ENCODE measurements around the gene BRD7. TPM values are rescaled to one million over a fixed set of nuclear protein-coding genes. Genes with fewer than 3 reads are reported as not detected.
A peak's percentile ranks its signal among the peaks of the same experiment; 100 is the strongest.

Gene BRD7
- polyA plus RNA-seq, 1 donor from 2014 or later: 32.0 TPM

GRCh38 chr16:50279504-50279865, 89.3 kb downstream of the BRD7 start:
- peak overlapping the region; percentile 55 to 91 (median 86) for H3K4me3 Mint-ChIP-seq

GRCh38 chr16:50278251-50278650, 90.5 kb downstream of the BRD7 start:
- Mint-ChIP-seq H3K36me3 (peaks cover 11% of the 10 kb centered on the region), H3K4me1 (peaks cover 63 to 64% (median 64%) of the 10 kb centered on the region in 3 donors), H3K27me3 (peaks cover 2% of the 10 kb centered on the region), H3K9me3 (no peaks in the 10 kb centered on the region), H3K27ac (peak overlapping the region; percentile 98 to 100 (median 100)), H3K4me3 (peak overlapping the region; percentile 21 to 91 (median 88))

More at GRCh38 chr16:50279504-50279865, 89.3 kb downstream of the BRD7 start:
- Mint-ChIP-seq H3K27me3 (no peaks in the 10 kb centered on the region), H3K36me3 (peaks cover 11% of the 10 kb centered on the region), H3K9me3 (no peaks in the 10 kb centered on the region), H3K4me1 (peaks cover 59 to 65% (median 61%) of the 10 kb centered on the region in 3 donors), H3K27ac (peak overlapping the region; percentile 89 to 98 (median 94))

- H3K4me1 Mint-ChIP-seq: peaks cover 58 to 59% (median 59%) of the 10 kb centered on the region in 3 donors
- H3K9me3 Mint-ChIP-seq: no peaks in the 10 kb centered on the region
- H3K4me3 Mint-ChIP-seq: peak overlapping the region; percentile 90 to 100 (median 94)
- H3K27ac Mint-ChIP-seq: peak overlapping the region; percentile 98 to 100 (median 100)
- H3K27me3 Mint-ChIP-seq: peaks cover 2% of the 10 kb centered on the region
- peaks cover 11% of the 10 kb centered on the region for H3K36me3 Mint-ChIP-seq
Measured at GRCh38 chr16:50276801-50277555, 91.8 kb downstream of the BRD7 start.

GRCh38 chr16:50276326-50276640, 92.5 kb downstream of the BRD7 start:
- H3K36me3 Mint-ChIP-seq: peaks cover 11% of the 10 kb centered on the region
- no peaks in the 10 kb centered on the region for H3K9me3 Mint-ChIP-seq
- H3K4me3 Mint-ChIP-seq: peak overlapping the region; percentile 90 to 100 (median 94)
- H3K27ac Mint-ChIP-seq: peak overlapping the region; percentile 98 to 100 (median 100)
- H3K27me3 Mint-ChIP-seq: peaks cover 2% of the 10 kb centered on the region
- H3K4me1 Mint-ChIP-seq: peaks cover 55 to 59% (median 59%) of the 10 kb centered on the region in 3 donors

- Mint-ChIP-seq H3K27ac (peak overlapping the region; percentile 92 to 100 (median 98)), H3K27me3 (peaks cover 2% of the 10 kb centered on the region), H3K9me3 (no peaks in the 10 kb centered on the region), H3K36me3 (peaks cover 11% of the 10 kb centered on the region), H3K4me1 (peaks cover 55 to 65% (median 59%) of the 10 kb centered on the region in 3 donors), H3K4me3 (peak overlapping the region; percentile 91 to 100 (median 99))
Measured at GRCh38 chr16:50275428-50276325, 93.1 kb downstream of the BRD7 start.

- Mint-ChIP-seq H3K4me1 (peaks cover 52 to 63% (median 54%) of the 10 kb centered on the region in 3 donors), H3K36me3 (peaks cover 11% of the 10 kb centered on the region), H3K27me3 (peaks cover 2% of the 10 kb centered on the region), H3K27ac (peak overlapping the region; percentile 98 to 100 (median 99)), H3K4me3 (peak overlapping the region; percentile 91 to 100 (median 99)), H3K9me3 (no peaks in the 10 kb centered on the region)
Measured at GRCh38 chr16:50275098-50275415, 93.7 kb downstream of the BRD7 start.

GRCh38 chr16:50274326-50275097, 94.3 kb downstream of the BRD7 start:
- Mint-ChIP-seq H3K9me3 (no peaks in the 10 kb centered on the region), H3K27ac (peak overlapping the region; percentile 98 to 100 (median 99)), H3K27me3 (peaks cover 2% of the 10 kb centered on the region), H3K4me1 (peaks cover 49 to 57% (median 50%) of the 10 kb centered on the region in 3 donors), H3K36me3 (peaks cover 5% of the 10 kb centered on the region), H3K4me3 (peak overlapping the region; percentile 91 to 100 (median 99))

GRCh38 chr16:50273888-50274325, 94.9 kb downstream of the BRD7 start:
- no peaks in the 10 kb centered on the region for H3K9me3 Mint-ChIP-seq
- H3K36me3 Mint-ChIP-seq: peaks cover 4% of the 10 kb centered on the region

GRCh38 chr16:50273382-50273690, 95.5 kb downstream of the BRD7 start:
- H3K27ac Mint-ChIP-seq: peak overlapping the region; percentile 98 to 100 (median 99)
- H3K27me3 Mint-ChIP-seq: peaks cover 2% of the 10 kb centered on the region
- H3K9me3 Mint-ChIP-seq: no peaks in the 10 kb centered on the region
- peak overlapping the region; percentile 91 to 100 (median 99) for H3K4me3 Mint-ChIP-seq
- peaks cover 46 to 47% (median 47%) of the 10 kb centered on the region in 3 donors for H3K4me1 Mint-ChIP-seq
- peaks cover 2% of the 10 kb centered on the region for H3K36me3 Mint-ChIP-seq

More at GRCh38 chr16:50273888-50274325, 94.9 kb downstream of the BRD7 start:
- Mint-ChIP-seq H3K4me1 (peaks cover 48 to 53% (median 49%) of the 10 kb centered on the region in 3 donors), H3K27ac (peak overlapping the region; percentile 98 to 100 (median 99)), H3K4me3 (peak overlapping the region; percentile 91 to 100 (median 99)), H3K27me3 (peaks cover 2% of the 10 kb centered on the region)

GRCh38 chr16:50272687-50273381, 96.0 kb downstream of the BRD7 start:
- Mint-ChIP-seq H3K9me3 (no peaks in the 10 kb centered on the region), H3K36me3 (peaks cover 2% of the 10 kb centered on the region), H3K4me3 (peak overlapping the region; percentile 47 to 100 (median 94)), H3K27me3 (peaks cover 2% of the 10 kb centered on the region), H3K27ac (peak overlapping the region; percentile 98 to 100 (median 99)), H3K4me1 (peaks cover 42 to 45% (median 42%) of the 10 kb centered on the region in 3 donors)

- no peaks in the 10 kb centered on the region for H3K9me3 Mint-ChIP-seq
- no peaks in the 10 kb centered on the region for H3K36me3 Mint-ChIP-seq
- peak overlapping the region; percentile 84 to 99 (median 98) for H3K27ac Mint-ChIP-seq
- H3K27me3 Mint-ChIP-seq: peaks cover 2% of the 10 kb centered on the region
- peaks cover 44 to 46% (median 45%) of the 10 kb centered on the region in 3 donors for H3K4me1 Mint-ChIP-seq
- peak overlapping the region in 2 of 4 donors; percentile 75 to 91 for H3K4me3 Mint-ChIP-seq
Measured at GRCh38 chr16:50272111-50272571, 96.6 kb downstream of the BRD7 start.

- Mint-ChIP-seq H3K4me3 (peak overlapping the region in 2 of 4 donors; percentile 38 to 65), H3K4me1 (peaks cover 42 to 46% (median 42%) of the 10 kb centered on the region in 3 donors), H3K36me3 (no peaks in the 10 kb centered on the region), H3K9me3 (no peaks in the 10 kb centered on the region), H3K27me3 (peaks cover 2% of the 10 kb centered on the region), H3K27ac (peak overlapping the region in 2 of 3 donors; percentile 53 to 99)
Measured at GRCh38 chr16:50271148-50272041, 97.4 kb downstream of the BRD7 start.

Measured in IgD-negative memory B cell (primary cell).